HG02943 (cell line): ENCODE data around the gene MRPL14.

ENCODE experiments used
- ATAC-seq: cut with Tn5 transposase; IDR thresholded peaks from one replicate; pipeline ENCODE4 v1.9.1; 2021; ENCODE audit warnings: mild to moderate bottlenecking, low read depth, moderate library complexity; ENCODE audit not compliant: unreplicated experiment

The MRPL14 gene

GRCh38 chr6:44126320-44127149, 717 bp downstream of the MRPL14 start:
- ATAC-seq = peak; percentile 40

GRCh38 chr6:44123544-44123943, 3.7 kb downstream of the MRPL14 start:
- ATAC-seq = no peak

- no peak for ATAC-seq
These were observed 4.5 kb downstream of the MRPL14 start for GRCh38 chr6:44122801-44123200.

GRCh38 chr6:44120692-44121443, 6.4 kb downstream of the MRPL14 start:
- no peak for ATAC-seq

GRCh38 chr6:44119704-44120262, 7.5 kb downstream of the MRPL14 start:
- no peak for ATAC-seq

GRCh38 chr6:44117397-44118128, 9.7 kb downstream of the MRPL14 start:
- no peak for ATAC-seq

- ATAC-seq = no peak
These were observed 10.4 kb downstream of the MRPL14 start for GRCh38 chr6:44116641-44117382.

- ATAC-seq = no peak
These were observed 11.4 kb downstream of the MRPL14 start for GRCh38 chr6:44115866-44116265.

GRCh38 chr6:44113414-44113813, 13.8 kb downstream of the MRPL14 start:
- ATAC-seq = no peak

GRCh38 chr6:44111434-44112417, 15.5 kb downstream of the MRPL14 start:
- ATAC-seq = no peak

GRCh38 chr6:44110966-44111365, 16.3 kb downstream of the MRPL14 start:
- no peak for ATAC-seq

- no peak for ATAC-seq
These were observed 17.1 kb downstream of the MRPL14 start for GRCh38 chr6:44110005-44110676.

GRCh38 chr6:44109212-44109611, 18.0 kb downstream of the MRPL14 start:
- ATAC-seq = no peak

- no peak for ATAC-seq
These were observed 18.8 kb downstream of the MRPL14 start for GRCh38 chr6:44108471-44108870.

- ATAC-seq = no peak
These were observed 20.2 kb downstream of the MRPL14 start for GRCh38 chr6:44107017-44107416.

- ATAC-seq = no peak
These were observed 21.1 kb downstream of the MRPL14 start for GRCh38 chr6:44105993-44106740.

GRCh38 chr6:44105146-44105545, 22.1 kb downstream of the MRPL14 start:
- ATAC-seq = no peak
